ENCODE measurements around the gene ENO2.

The ENO2 gene

GRCh38 chr12:6967651-6968100 is 53.3 kb downstream of the ENO2 start:
- no peak overlapping the region for H3K4me2 ChIP-seq (ENCODE audit: low read depth, low read length)
- no peaks in the 10 kb centered on the region for H3K27me3 ChIP-seq (replicated peaks; ENCODE audit: insufficient read depth, low read length)
- no peaks in the 10 kb centered on the region for H3K9me3 ChIP-seq (replicated peaks; ENCODE audit: insufficient read depth, low read length)
- peaks cover 18% of the 10 kb centered on the region for H3K36me3 ChIP-seq (replicated peaks; ENCODE audit: insufficient read depth, low read length)
- H3K9me2 ChIP-seq (replicated peaks; ENCODE audit: insufficient read depth, low read length) = no peaks in the 10 kb centered on the region
- H4K20me1 ChIP-seq (ENCODE audit: insufficient read depth, low read length) = no peaks in the 10 kb centered on the region
- no peak overlapping the region for H3K4me3 ChIP-seq (ENCODE audit: low read length)
- H3K79me2 ChIP-seq (ENCODE audit: low read length) = peaks cover 61% of the 10 kb centered on the region
- H3K9ac ChIP-seq (ENCODE audit: low read length) = no peak overlapping the region
- peaks cover 57% of the 10 kb centered on the region for H3F3A ChIP-seq (ENCODE audit: insufficient read depth, low read length)
- peaks cover 38% of the 10 kb centered on the region for H3K4me1 ChIP-seq (ENCODE audit: low read length)
- TF ChIP-seq, protein P1, sequence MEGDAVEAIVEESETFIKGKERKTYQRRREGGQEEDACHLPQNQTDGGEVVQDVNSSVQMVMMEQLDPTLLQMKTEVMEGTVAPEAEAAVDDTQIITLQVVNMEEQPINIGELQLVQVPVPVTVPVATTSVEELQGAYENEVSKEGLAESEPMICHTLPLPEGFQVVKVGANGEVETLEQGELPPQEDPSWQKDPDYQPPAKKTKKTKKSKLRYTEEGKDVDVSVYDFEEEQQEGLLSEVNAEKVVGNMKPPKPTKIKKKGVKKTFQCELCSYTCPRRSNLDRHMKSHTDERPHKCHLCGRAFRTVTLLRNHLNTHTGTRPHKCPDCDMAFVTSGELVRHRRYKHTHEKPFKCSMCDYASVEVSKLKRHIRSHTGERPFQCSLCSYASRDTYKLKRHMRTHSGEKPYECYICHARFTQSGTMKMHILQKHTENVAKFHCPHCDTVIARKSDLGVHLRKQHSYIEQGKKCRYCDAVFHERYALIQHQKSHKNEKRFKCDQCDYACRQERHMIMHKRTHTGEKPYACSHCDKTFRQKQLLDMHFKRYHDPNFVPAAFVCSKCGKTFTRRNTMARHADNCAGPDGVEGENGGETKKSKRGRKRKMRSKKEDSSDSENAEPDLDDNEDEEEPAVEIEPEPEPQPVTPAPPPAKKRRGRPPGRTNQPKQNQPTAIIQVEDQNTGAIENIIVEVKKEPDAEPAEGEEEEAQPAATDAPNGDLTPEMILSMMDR (IDR thresholded peaks at IDR 0.05; ENCODE audit: low read length) = no peak
- no peak for TF ChIP-seq EZH2phosphoT487 (IDR thresholded peaks at IDR 0.05; ENCODE audit: low read length)
- no peak for TF ChIP-seq EZH2 (optimal IDR thresholded peaks at IDR 0.05; ENCODE audit: low read depth, low read length)
- no peak overlapping the region for H3K27ac ChIP-seq (ENCODE audit: low read length)
- no peak overlapping the region for H2AFZ ChIP-seq (ENCODE audit: low read length)
- DNase-seq = no peak

DNA sequence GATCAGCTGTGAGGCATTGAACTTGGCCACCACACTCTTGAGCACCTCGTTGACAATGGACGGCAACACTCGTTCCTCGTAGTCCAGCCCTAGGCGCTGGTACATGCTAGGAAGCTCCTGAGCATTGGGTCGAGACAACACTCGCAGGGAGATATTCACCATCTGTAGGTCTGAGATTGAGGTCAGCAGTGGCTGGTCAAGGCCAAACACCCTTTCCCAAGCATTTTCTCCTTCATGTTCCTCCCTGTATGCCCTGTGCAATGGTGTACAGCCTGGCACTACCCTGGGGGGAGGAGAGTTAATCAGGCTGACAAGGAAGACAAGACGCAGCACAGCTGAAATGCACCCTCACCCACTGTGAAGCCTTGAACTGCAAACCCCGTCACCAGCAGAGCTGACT is 54.0 kb downstream of the ENO2 start:
- Histone ChIP-seq H4K20me1 (ENCODE audit: insufficient read depth, low read length) (no peaks in the 10 kb centered on the region), H3F3A (ENCODE audit: insufficient read depth, low read length) (peaks cover 57% of the 10 kb centered on the region), H3K36me3 (replicated peaks; ENCODE audit: insufficient read depth, low read length) (peaks cover 18% of the 10 kb centered on the region), H3K4me2 (ENCODE audit: low read depth, low read length) (peak overlapping the region; percentile 98; the same call in 1 of the 2 replicates), H3K4me1 (ENCODE audit: low read length) (peaks cover 42% of the 10 kb centered on the region), H3K4me3 (ENCODE audit: low read length) (no peak overlapping the region), H3K79me2 (ENCODE audit: low read length) (peaks cover 69% of the 10 kb centered on the region), H3K9ac (ENCODE audit: low read length) (peak overlapping the region; percentile 94; the same call in 1 of the 2 replicates), H3K9me3 (replicated peaks; ENCODE audit: insufficient read depth, low read length) (no peaks in the 10 kb centered on the region), H2AFZ (ENCODE audit: low read length) (no peak overlapping the region), H3K27ac (ENCODE audit: low read length) (no peak overlapping the region), H3K27me3 (replicated peaks; ENCODE audit: insufficient read depth, low read length) (no peaks in the 10 kb centered on the region), H3K9me2 (replicated peaks; ENCODE audit: insufficient read depth, low read length) (no peaks in the 10 kb centered on the region)
- no peak for DNase-seq
- no peak for TF ChIP-seq EZH2 (optimal IDR thresholded peaks at IDR 0.05; ENCODE audit: low read depth, low read length)
- TF ChIP-seq, protein P1 (IDR thresholded peaks at IDR 0.05; ENCODE audit: low read length) = no peak
- TF ChIP-seq EZH2phosphoT487 (IDR thresholded peaks at IDR 0.05; ENCODE audit: low read length) = no peak

GRCh38 chr12:6970096-6970527 is 55.7 kb downstream of the ENO2 start:
- no peaks in the 10 kb centered on the region for H3K27me3 ChIP-seq (replicated peaks; ENCODE audit: insufficient read depth, low read length)
- H4K20me1 ChIP-seq (ENCODE audit: insufficient read depth, low read length) = no peaks in the 10 kb centered on the region
- H3K9me3 ChIP-seq (replicated peaks; ENCODE audit: insufficient read depth, low read length) = no peaks in the 10 kb centered on the region
- peaks cover 46% of the 10 kb centered on the region for H3K4me1 ChIP-seq (ENCODE audit: low read length)
- H3K4me2 ChIP-seq (ENCODE audit: low read depth, low read length) = peak overlapping the region; percentile 98
- peaks cover 22% of the 10 kb centered on the region for H3K36me3 ChIP-seq (replicated peaks; ENCODE audit: insufficient read depth, low read length)
- no peak for DNase-seq
- peak overlapping the region; percentile 94 for H3K9ac ChIP-seq (ENCODE audit: low read length)
- TF ChIP-seq EZH2 (optimal IDR thresholded peaks at IDR 0.05; ENCODE audit: low read depth, low read length) = no peak
- TF ChIP-seq, protein P1 (IDR thresholded peaks at IDR 0.05; ENCODE audit: low read length) = no peak
- no peak for TF ChIP-seq EZH2phosphoT487 (IDR thresholded peaks at IDR 0.05; ENCODE audit: low read length)
- peaks cover 79% of the 10 kb centered on the region for H3K79me2 ChIP-seq (ENCODE audit: low read length)
- H3K9me2 ChIP-seq (replicated peaks; ENCODE audit: insufficient read depth, low read length) = no peaks in the 10 kb centered on the region
- H3F3A ChIP-seq (ENCODE audit: insufficient read depth, low read length) = peaks cover 58% of the 10 kb centered on the region
- H3K27ac ChIP-seq (ENCODE audit: low read length) = peak overlapping the region; percentile 83
- H3K4me3 ChIP-seq (ENCODE audit: low read length) = peak overlapping the region; percentile 99
- H2AFZ ChIP-seq (ENCODE audit: low read length) = peak overlapping the region; percentile 14; the same call in 1 of the 2 replicates

Data from MM.1S (cell line).